Neural cell (in vitro differentiated cells): ENCODE data around the gene ZFX. TPM values are rescaled to one million over a fixed set of nuclear protein-coding genes. Genes with fewer than 3 reads are reported as not detected.
"Not testable (repeated sequence)": the region's sequence is repeated elsewhere in the genome, so short reads cannot be mapped to it uniquely, and the experiment has no call there.

ENCODE experiments used
- H2AFZ ChIP-seq: fragments of 200-600, 300-800 bp; sonication (generic), shearing (Covaris generic); 2 replicates; pipeline ENCODE4 v1.6.0; 2014; ENCODE audit warnings: low read depth, mild to moderate bottlenecking, antibody characterized with exemption, low read length, moderate library complexity
- H3F3A ChIP-seq: fragments of 200-600 bp; shearing (Covaris generic); 2 replicates; pipeline ENCODE4 v1.6.1; 2016; ENCODE audit warnings: mild to moderate bottlenecking, moderate library complexity, mixed read lengths, antibody characterized with exemption, low read length; ENCODE audit not compliant: insufficient read depth, poor library complexity, severe bottlenecking
- H3K27ac ChIP-seq: fragments of 200-600, 300-800 bp; sonication (generic), shearing (Covaris generic); 2 replicates; pipeline ENCODE4 v1.5.1; 2014; ENCODE audit warnings: mild to moderate bottlenecking, low read length, moderate library complexity
- H3K27me3 ChIP-seq: fragments of 300-800, 200-600 bp; sonication (generic), shearing (Covaris generic); 2 replicates; pipeline ENCODE4 v1.6.0; 2014; ENCODE audit warnings: mild to moderate bottlenecking, low read depth, low read length, moderate library complexity; ENCODE audit not compliant: insufficient read depth
- H3K36me3 ChIP-seq: fragments of 300-800, 200-600 bp; sonication (generic), shearing (Covaris generic); 2 replicates; pipeline ENCODE4 v1.5.1; 2014; ENCODE audit warnings: mild to moderate bottlenecking, antibody characterized with exemption, low read length, moderate library complexity; ENCODE audit not compliant: insufficient read depth
- H3K4me2 ChIP-seq: fragments of 300-800, 200-600 bp; sonication (generic), shearing (Covaris generic); 2 replicates; pipeline ENCODE4 v1.6.0; 2014; ENCODE audit warnings: mild to moderate bottlenecking, low read length
- H3K4me3 ChIP-seq: fragments of 300-800, 200-600 bp; sonication (generic), shearing (Covaris generic); 2 replicates; pipeline ENCODE4 v1.5.1; 2014; ENCODE audit warnings: mild to moderate bottlenecking, low read length, moderate library complexity
- H3K79me2 ChIP-seq: fragments of 200-600 bp; shearing (Covaris generic); replicated peaks from 2 replicates; pipeline ENCODE4 v1.6.0; 2014; ENCODE audit warnings: mild to moderate bottlenecking, low read length, moderate library complexity; ENCODE audit not compliant: insufficient read depth
- H3K9ac ChIP-seq: fragments of 300-800, 200-600 bp; sonication (generic), shearing (Covaris generic); 2 replicates; pipeline ENCODE4 v1.6.1; 2016; ENCODE audit warnings: mild to moderate bottlenecking, low read length, mixed read lengths
- H3K9me2 ChIP-seq: fragments of 200-600 bp; shearing (Covaris generic); 2 replicates; pipeline ENCODE4 v1.6.1; 2016; ENCODE audit warnings: mild to moderate bottlenecking, low read length, mixed read lengths; ENCODE audit not compliant: insufficient read depth
- H3K9me3 ChIP-seq: fragments of 200-600, 300-800 bp; sonication (generic), shearing (Covaris generic); 2 replicates; pipeline ENCODE4 v1.6.1; 2016; ENCODE audit warnings: mild to moderate bottlenecking, mixed run types, low read length, moderate library complexity, mixed read lengths
- H4K20me1 ChIP-seq: fragments of 200-600 bp; shearing (Covaris generic); 2 replicates; pipeline ENCODE4 v1.6.1; 2016; ENCODE audit warnings: mild to moderate bottlenecking, mixed run types; ENCODE audit not compliant: insufficient read depth
- CTCF ChIP-seq: fragments of 450-650 bp; IDR thresholded peaks from 2 replicates; pipeline ENCODE4 v1.5.1; 2014; ENCODE audit warnings: antibody characterized with exemption, mild to moderate bottlenecking, moderate library complexity; ENCODE audit not compliant: poor library complexity, severe bottlenecking
- EP300 ChIP-seq: fragments of 450-650 bp; conservative IDR thresholded peaks from 2 replicates; pipeline ENCODE4 v1.6.1; 2014; ENCODE audit warnings: antibody characterized with exemption, mild to moderate bottlenecking, moderate library complexity; ENCODE audit not compliant: poor library complexity, severe bottlenecking
- EZH2 ChIP-seq: fragments of 200-600, 300-800 bp; shearing (Covaris generic), sonication (generic); IDR thresholded peaks from 2 replicates; pipeline ENCODE4 v1.6.1; 2014; ENCODE audit warnings: antibody characterized with exemption, low read length, borderline replicate concordance, mild to moderate bottlenecking; ENCODE audit not compliant: insufficient read depth, poor library complexity, severe bottlenecking
- MXI1 ChIP-seq: fragments of 450-650 bp; conservative IDR thresholded peaks from 2 replicates; pipeline ENCODE4 v1.6.1; 2014; ENCODE audit warnings: antibody characterized with exemption, mild to moderate bottlenecking; ENCODE audit not compliant: poor library complexity, severe bottlenecking
- POLR2AphosphoS5 ChIP-seq: IDR thresholded peaks from 2 replicates; pipeline ENCODE4 v1.6.1; 2012
- RAD21 ChIP-seq: fragments of 450-650 bp; conservative IDR thresholded peaks from 2 replicates; pipeline ENCODE4 v1.6.1; 2014; ENCODE audit warnings: antibody characterized with exemption, mild to moderate bottlenecking, moderate library complexity
- SMC3 ChIP-seq: fragments of 450-650 bp; conservative IDR thresholded peaks from 2 replicates; pipeline ENCODE4 v1.6.1; 2014; ENCODE audit warnings: antibody characterized with exemption, mild to moderate bottlenecking, moderate library complexity; ENCODE audit not compliant: poor library complexity
- TAF1 ChIP-seq: IDR thresholded peaks from 2 replicates; pipeline ENCODE4 v1.6.1; 2012; ENCODE audit warnings: low read depth
- polyA plus RNA-seq: library from polyadenylated mRNA; depleted of rRNA; stranded (reverse); fragments of >200 nt; gene quantifications from 2 replicates; pipeline ENCODE4 v1.2.3, GENCODE V29; 2014
- TF ChIP-seq, protein P1 (sequence below): IDR thresholded peaks from 2 replicates; pipeline ENCODE4 v1.6.1; 2012; ENCODE audit warnings: borderline replicate concordance

The ZFX gene
- polyA plus RNA-seq, 1 donor from 2014 or later, result 12.5 TPM

GRCh38 chrX:24143982-24144381, 5.5 kb upstream of the ZFX start:
- H2AFZ ChIP-seq, H3K4me3 ChIP-seq, H3K9me3 ChIP-seq, H3K4me2 ChIP-seq, H4K20me1 ChIP-seq, H3K27ac ChIP-seq, H3K36me3 ChIP-seq, H3F3A ChIP-seq, H3K9me2 ChIP-seq, H3K79me2 ChIP-seq, H3K9ac ChIP-seq, H3K27me3 ChIP-seq: not testable (repeated sequence)

- TF ChIP-seq SMC3, result no peak
- TF ChIP-seq TAF1, result no peak
- no peak for TF ChIP-seq MXI1
- TF ChIP-seq, protein P1, sequence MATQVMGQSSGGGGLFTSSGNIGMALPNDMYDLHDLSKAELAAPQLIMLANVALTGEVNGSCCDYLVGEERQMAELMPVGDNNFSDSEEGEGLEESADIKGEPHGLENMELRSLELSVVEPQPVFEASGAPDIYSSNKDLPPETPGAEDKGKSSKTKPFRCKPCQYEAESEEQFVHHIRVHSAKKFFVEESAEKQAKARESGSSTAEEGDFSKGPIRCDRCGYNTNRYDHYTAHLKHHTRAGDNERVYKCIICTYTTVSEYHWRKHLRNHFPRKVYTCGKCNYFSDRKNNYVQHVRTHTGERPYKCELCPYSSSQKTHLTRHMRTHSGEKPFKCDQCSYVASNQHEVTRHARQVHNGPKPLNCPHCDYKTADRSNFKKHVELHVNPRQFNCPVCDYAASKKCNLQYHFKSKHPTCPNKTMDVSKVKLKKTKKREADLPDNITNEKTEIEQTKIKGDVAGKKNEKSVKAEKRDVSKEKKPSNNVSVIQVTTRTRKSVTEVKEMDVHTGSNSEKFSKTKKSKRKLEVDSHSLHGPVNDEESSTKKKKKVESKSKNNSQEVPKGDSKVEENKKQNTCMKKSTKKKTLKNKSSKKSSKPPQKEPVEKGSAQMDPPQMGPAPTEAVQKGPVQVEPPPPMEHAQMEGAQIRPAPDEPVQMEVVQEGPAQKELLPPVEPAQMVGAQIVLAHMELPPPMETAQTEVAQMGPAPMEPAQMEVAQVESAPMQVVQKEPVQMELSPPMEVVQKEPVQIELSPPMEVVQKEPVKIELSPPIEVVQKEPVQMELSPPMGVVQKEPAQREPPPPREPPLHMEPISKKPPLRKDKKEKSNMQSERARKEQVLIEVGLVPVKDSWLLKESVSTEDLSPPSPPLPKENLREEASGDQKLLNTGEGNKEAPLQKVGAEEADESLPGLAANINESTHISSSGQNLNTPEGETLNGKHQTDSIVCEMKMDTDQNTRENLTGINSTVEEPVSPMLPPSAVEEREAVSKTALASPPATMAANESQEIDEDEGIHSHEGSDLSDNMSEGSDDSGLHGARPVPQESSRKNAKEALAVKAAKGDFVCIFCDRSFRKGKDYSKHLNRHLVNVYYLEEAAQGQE, result no peak
Observed at GRCh38 chrX:24144528-24144927, 5.0 kb upstream of the ZFX start.

DNA sequence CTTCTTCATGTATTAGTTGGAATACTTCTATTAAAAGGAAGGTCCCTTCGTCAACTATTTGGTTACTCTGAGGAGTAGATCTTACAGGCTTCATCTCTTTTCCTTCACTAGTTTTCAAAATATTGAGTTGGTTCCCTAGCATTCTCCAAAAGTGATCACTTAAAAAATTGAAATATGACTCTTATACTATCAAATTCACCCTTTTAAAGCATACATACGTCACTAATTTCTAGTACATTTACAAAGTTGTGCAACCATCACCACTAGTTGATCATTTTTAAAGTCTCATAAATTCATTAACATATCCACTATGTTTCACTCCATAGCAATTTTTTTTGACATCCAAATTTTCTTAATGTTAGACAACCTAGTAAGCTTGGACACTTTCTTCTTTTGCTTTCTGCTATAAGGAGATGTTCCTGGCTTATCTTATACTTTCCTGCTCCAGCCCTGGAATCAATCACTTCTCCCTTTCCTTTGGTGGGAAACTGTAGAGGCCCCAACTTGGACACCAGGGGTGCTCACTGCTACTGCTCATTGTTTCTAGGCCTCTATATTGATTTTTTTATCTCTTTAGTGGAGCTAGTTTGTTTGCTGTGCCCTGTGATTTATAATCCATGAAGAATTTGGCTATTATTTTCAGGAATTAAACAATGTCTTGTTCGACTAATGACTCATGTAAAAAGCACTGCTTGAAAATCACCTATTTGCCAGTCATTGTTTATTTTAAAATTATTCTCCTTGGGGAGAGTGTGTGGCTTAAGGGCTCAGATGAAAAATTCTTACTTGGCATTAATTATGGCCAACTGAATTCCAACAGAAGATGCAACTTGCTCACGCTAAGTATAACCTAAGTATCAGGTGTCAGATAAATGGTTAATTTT, 4.0 kb upstream of the ZFX start:
- Histone ChIP-seq H3K36me3 (no peaks in the 10 kb centered on the region), H3K4me3 (no peak overlapping the region), H4K20me1 (no peaks in the 10 kb centered on the region), H3K27me3 (no peaks in the 10 kb centered on the region), H3K27ac (no peak overlapping the region), H3K4me2 (no peak overlapping the region), H3K9me3 (no peaks in the 10 kb centered on the region), H2AFZ (no peak overlapping the region), H3K9ac (no peak overlapping the region), H3F3A (no peaks in the 10 kb centered on the region), H3K79me2 (no peaks in the 10 kb centered on the region), H3K9me2 (no peaks in the 10 kb centered on the region)
- TF ChIP-seq TAF1, result no peak
- TF ChIP-seq RAD21, result no peak
- no peak for TF ChIP-seq EP300
- TF ChIP-seq EZH2, result no peak
- no peak for TF ChIP-seq MXI1
- no peak for TF ChIP-seq CTCF
- no peak for TF ChIP-seq POLR2AphosphoS5

More at GRCh38 chrX:24144528-24144927, 5.0 kb upstream of the ZFX start:
- Histone ChIP-seq H2AFZ (no peak overlapping the region), H3K9me3 (no peaks in the 10 kb centered on the region), H3K4me3 (no peak overlapping the region), H4K20me1 (no peaks in the 10 kb centered on the region), H3K4me2 (no peak overlapping the region), H3K36me3 (no peaks in the 10 kb centered on the region), H3F3A (no peaks in the 10 kb centered on the region), H3K27ac (no peak overlapping the region), H3K9me2 (no peaks in the 10 kb centered on the region), H3K27me3 (no peaks in the 10 kb centered on the region), H3K79me2 (no peaks in the 10 kb centered on the region), H3K9ac (no peak overlapping the region)
